Activated naive CD4-positive, alpha-beta T cell treated with Interleukin-2 at 50 U/mL for 16 hours (primary cell): ENCODE data around the gene FAM168A.
"Not testable (repeated sequence)": the region's sequence is repeated elsewhere in the genome, so short reads cannot be mapped to it uniquely, and the experiment has no call there.

ENCODE experiments used
- DNase-seq: peaks from one replicate; pipeline ENCODE4 v3.0.0-alpha.2; 2020

The FAM168A gene

DNA sequence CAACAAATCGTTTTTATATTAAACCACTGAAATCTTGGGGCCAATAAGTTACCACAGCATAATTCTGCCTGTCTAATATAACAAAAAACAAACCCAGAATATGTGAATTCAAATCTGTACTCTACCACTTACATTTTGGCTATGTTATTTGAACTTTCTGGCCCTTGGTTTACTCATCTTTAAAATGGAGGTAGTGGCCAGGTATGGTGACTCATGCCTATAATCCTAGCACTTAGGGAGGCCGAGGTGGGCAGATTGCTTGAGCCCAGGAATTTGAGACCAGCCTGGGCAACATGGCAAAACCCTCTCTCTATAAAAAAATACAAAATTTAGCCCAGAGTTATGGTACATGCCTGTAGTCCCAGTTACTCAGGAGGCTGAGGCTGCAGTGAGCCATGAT, 84.2 kb downstream of the FAM168A start:
- no peak for DNase-seq

DNA sequence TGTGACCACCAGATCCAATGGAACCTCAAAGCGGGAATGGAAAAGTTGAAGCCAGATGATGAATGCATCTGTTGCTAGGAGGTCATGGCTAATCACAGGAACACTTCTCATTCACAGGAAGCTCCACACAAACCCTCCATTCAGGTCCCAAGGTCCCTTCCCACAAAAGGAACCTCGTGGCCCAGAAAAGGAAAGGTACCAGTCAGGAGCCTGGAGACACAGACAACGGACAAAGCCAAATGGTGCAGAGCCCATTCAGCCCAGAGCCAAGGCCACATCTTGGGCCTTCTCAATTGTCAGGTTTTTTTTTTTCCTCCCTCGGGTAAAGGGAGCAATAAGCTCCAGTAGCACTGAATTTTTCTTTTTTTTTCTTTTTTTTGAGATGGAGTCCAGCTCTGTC, 87.0 kb downstream of the FAM168A start:
- DNase-seq, result no peak

DNA sequence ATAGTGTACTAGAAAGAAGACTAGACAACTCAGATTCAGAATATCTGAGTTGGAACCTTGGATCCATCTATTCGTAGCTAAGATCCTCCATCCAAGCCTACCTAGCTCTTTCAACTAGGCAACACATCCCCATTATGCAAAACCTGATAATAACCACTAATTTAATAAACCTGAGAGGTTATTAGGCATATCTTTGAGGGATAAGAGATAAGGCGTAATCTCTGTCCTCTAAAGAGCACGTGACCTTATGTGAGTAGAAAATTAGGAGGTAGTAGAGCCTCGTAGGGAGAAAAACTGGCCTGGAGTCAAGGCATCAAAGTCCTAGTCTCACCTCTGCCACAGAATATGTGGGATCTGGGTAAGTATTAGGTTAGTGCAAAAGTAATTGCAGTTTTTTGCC, 87.8 kb downstream of the FAM168A start:
- DNase-seq, result no peak

DNA sequence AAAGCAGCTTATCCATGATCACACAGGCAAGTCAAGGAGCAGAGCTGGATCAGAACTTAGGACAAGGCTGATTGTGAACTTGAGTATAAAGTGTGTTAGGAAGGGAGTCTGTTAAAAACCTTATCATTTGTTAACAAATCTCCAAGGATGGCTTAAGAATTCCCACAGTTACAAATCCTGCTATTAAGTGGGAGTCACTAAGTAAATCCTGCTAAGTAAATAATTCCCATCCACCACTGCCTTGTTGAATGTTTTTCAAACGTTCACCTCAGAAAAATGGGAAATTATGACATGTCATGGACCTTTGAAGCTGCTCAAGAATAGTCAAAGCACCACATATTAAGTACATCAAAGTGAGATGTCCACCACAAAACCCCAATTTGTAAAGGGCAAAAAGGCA, 88.7 kb downstream of the FAM168A start:
- no peak for DNase-seq

DNA sequence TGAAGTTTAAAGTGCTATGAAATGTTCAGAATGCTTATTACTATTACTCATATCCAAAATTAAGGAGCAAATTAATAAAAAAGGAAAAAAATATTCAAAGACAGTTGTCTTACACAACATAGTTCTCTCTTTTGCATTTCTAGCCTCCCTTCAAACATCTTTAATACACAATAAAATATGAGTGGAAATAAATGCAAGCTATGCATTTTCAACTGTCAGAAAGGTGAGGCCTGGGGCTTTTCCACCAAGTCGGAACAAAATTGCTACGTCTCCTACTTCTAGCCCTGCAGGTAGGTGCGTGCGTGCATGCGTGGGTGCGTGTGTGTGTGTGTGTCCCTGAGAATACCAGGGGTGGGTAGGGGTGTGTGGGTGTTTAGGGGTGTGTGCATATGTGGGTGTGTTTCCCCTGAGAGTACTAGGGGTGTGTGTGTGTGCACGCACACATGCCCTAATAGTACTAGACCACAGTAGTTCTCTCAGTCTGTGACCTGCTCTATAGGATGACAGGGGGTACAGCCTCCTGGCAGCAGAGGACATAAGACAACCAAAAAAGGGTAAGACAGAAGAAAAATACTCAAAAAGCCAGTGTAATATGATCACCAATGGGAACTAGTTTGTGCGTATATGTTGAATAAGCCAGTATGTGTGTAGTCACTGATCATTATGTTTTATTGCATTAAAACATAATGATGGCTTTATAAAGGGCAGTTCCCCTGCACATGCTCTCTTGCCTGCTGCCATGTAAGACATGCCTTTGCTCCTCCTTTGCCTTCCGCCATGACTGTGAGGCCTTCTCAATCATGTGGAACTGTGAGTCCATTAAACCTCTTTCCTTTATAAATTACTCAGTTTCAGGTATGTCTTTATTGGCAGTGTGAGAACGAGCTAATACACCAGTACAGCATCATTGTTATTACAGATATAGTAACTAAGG, 89.4 kb downstream of the FAM168A start:
- no peak for DNase-seq

DNA sequence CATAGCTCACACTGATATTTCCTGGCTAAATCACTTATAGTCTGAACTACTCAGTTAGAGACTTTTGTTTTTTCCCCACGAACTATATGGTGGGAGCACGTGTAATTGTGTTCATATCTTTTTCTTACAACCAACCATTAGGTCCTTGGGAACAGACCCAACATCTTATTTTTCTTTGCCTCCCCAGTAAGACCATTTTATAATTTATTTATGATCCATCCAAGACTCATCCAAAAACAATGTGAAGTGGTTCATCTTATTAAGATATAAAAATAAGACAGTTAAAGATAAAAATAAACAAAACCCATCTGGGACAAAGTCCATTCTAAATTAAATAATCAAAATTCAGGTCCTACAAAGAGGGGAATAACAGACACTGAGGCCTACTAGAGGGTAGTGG, 90.8 kb downstream of the FAM168A start:
- DNase-seq, result no peak

DNA sequence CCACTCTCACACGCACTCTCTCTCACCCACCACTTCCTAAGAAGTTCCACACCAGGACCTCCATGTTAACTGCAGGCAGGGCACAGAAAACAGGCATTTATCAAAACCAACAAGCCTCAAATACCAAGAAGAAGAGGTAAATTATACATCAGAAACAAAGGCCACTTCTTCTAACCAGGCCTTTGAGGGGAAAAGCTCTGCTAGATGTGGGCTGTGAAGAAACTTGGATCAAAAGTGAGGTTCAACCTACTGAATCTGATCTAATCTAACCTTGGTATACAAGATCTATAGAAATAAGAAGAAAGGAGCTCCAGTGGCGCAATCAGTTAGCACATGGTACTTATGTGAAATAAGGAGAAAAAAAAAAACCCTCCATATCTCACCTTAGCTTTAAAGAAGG, 91.9 kb downstream of the FAM168A start:
- DNase-seq, result no peak

DNA sequence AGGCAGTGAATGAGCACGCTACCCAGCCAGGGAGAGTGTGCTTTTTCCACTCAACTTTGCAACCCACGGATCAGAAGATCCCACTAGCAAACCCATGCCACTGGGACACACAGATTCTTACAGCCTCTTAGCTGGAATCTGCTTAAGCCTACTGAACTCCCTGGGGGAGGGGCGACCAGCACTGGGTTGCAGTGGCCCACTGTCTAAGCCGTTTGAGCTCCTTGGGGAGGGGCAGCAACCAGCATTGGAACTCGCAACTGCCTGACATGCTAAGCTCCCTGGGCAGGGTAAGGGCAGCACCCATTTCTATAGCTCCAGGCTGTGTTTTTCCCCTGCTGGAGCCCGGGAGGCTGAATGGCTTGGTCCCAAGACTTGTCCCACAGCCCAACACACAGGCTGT, 99.6 kb downstream of the FAM168A start:
- no peak for DNase-seq

DNA sequence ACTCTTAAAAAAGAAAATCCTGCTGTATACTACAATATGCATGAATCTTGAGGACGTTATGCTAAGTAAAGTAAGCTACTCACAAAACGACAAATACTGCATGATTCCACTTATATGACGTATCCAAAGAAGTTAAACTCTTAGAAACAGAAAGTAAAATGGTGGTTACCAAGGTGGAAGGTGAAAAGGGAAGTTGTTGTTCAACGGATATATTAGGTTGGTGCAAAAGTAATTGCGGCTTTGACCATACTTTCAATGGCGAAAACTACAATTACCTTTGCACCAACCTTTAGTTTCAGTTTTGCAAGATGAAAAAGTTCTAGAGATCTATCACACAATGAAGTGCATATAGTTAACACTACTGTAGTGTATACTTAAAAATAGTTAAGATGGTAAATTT, 101.8 kb downstream of the FAM168A start:
- no peak for DNase-seq

DNA sequence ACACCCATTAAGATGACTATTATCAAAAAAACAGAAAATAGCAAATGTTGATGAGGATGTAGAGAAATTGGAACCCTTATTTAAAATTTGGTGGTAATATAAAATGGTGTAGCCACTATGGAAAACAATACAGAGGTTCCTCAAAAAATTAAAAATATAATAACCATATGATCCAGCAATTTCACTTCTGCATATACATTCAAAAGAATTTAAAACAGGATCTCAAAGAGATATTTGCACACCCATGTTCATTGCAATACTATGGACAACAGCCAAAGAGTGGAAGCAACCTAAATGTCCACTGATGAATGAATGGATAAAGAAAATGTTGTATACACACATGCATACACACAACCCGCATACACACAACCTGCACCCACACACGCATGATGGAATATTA, 102.2 kb downstream of the FAM168A start:
- no peak for DNase-seq

DNA sequence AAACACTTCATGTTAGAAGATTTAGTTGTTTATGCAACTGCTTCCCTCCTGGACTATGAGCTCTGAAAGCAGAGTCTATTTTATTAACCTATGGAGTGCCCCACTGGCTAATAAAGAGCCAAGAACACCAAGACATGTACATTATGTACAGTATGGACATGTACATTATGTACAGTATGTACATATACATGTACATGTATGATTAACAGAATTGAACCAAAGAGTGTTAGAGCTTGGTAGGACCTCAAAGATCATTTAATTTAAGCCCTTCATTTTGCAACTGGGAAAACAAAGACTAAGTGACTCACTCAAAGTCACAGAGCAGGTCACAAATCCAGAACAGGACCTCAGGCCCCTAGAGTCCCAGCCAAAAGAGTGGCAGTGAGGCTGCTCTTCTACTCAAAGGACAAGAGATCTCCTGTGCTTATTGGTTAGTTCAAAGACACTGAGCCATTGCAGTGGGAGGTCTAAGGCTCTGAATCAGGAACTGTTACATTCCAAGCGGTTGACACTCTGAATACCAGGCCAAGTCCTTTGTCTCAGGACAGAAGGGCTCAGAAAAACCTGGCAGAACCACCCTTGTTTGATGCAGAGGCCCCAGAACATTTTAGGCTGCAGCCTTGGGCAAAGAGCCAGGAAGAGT, 103.8 kb downstream of the FAM168A start:
- no peak for DNase-seq

DNA sequence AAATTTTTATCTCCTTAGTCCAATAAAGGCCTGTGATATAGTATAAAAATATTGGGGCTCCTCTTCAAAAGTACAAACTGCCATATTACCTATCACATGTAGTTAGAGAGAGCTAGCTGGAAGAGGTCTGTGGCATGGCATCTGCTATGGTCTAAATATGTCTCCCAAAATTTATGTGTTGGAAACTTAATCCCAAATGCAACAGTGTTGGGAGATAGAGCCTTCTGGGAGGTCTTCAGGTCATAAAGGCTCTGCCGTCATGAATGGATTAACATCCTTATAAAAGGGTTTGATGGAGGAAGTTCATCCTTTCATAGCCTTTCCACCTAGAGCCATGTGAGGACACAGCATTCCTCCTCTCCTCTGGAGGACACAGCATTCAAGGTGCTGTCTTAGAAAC, 116.3 kb downstream of the FAM168A start:
- no peak for DNase-seq

DNA sequence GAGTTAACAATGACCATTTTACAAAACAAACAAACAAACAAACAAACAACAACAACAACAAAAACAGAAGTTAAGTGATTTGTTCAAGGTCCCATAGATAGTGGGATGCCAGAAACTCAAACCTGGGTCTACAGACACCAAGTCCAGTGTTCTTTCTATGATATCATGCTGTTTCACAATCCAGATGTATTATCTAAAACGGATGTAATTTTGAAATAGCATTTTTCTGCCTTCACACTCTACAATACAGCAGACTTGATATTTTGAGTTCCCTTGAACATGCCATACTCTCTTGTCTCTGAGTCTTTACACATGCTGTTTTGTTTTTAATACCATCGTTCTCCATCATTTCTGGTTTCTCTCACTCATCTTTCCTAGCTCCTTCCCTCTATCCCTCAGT, 117.2 kb downstream of the FAM168A start:
- DNase-seq, result no peak

DNA sequence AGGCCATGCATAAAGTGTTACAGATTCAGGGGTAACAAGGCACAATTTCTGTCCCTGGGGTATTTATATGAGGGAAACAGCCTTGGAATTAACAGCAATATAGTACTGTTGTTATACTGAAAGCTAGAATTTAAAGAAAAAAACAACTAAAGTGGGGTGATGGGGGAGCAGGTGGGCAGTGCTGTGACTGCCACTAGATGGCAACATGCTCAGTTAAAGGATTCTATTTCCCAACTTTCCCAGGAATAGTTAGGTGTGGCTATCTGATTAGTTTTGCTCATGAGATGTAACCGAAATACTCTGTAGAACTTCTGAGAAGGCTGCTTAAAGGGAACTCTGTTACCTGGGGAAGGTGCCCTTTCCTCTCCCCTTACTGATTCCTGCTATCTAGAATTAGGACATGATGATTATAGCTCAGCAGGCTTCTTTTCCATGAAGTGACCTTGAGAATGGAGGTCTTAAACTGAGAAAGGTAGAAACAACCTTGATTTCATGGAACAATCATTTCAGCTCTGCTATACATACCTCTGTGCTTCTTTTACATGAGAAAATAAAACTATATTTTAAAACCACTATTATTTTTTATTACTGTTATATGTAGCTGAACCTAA, 119.1 kb downstream of the FAM168A start:
- no peak for DNase-seq

DNA sequence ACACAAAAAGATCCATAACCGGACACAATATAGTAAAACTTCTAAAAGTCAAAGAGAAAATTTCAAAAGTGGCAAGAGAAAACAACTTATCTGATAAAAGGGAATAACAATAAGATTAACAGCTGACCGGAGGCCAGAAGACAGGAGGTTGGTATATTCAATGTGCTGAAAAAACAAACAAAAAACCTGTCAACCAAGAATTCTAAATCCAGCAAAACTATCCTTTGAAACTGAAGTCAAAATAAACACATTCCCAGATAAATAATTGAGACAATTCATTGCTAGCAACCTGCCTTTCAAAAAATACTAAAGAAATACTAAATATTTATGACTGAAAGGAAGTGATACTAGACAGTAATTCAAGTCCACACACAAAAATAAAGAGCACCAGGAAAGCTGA, 120.4 kb downstream of the FAM168A start:
- DNase-seq, result no peak

DNA sequence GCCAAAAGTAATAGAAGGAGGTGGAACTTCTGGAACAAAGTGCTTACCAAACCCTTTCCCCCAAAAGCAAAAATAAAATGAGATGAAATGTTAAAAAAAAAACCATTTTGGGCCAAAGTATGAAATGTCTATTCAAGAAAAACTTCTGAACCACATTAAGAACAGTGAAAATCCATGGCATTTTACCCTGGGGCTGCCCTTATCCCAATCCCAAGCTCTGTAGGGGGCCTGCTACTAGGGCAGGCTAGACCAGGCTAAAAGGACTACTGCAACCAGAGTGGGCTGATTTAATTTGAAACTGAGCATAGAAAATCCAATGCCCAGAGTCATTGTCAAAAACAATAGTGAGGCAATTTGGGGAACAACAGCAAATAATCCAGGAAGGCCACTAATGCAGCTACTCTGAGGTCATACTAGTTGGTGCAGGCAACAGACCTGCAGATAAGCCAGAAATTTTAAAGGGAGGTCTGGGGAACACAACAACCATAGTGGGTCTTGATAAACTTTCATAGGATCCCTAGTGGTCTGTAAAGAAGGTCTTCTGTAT, 122.3 kb downstream of the FAM168A start:
- no peak for DNase-seq

DNA sequence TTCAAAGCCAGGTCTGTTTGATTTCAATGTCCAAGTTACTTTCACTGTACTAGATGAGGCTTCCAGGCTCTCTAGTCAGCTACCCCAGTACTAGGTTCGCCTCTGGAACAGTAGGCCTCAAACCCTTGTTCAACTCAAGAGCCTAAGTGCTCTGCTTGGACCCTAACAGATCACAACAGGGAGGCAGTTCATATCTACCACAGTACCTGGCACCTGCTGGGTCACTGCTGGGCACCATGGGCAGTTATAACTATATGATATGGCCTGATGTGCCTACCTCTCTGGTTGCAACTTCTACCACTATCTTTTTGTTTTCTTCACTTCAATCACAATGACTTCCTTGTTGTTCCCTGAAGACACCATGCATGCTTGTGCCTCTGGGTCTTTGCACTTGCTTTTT, 124.7 kb downstream of the FAM168A start:
- DNase-seq, result no peak

DNA sequence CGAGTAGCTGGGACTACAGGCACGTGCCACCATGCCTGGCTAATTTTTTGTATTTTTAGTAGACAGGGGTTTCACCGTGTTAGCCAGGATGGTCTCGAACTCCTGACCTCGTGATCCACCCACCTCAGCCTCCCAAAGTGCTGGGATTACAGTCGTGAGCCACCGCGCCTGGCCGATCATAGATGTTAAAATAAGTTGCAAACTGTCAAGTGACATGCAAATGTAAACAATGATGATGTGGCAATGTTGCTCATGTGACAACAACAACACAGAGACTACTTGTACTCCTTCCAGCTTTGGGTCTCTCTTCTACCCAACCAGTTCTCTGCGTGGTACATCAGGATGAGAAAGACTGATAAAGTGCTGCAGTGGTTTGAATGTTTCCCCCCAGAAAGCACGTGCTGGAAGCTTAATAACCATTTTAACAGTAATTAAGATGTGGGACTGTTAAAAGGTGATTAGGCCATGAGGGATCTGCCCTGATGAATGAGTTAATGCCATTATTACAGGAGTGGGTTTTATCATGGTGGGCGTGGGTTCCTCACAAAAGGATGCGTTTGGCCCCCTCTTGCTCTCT, 127.8 kb downstream of the FAM168A start:
- not testable (repeated sequence) for DNase-seq

DNA sequence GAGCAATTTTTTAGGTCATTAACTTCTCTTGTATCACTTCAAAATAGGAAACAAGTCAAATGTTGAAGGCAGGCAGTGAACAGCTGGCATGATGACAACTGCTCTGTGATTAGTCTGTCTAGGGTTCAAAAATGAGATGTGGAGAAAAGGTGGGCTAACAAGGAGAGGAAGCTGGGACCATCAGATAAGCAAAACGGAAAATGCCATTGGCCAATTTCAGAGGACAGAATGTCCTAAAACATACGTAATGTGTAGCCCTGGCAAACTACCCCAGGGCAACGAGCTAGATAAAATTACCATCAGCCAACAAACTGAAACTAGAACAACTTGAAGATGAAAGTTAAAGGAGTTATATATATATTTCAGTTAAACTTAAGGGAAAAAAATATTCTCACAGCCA, 128.5 kb downstream of the FAM168A start:
- no peak for DNase-seq

DNA sequence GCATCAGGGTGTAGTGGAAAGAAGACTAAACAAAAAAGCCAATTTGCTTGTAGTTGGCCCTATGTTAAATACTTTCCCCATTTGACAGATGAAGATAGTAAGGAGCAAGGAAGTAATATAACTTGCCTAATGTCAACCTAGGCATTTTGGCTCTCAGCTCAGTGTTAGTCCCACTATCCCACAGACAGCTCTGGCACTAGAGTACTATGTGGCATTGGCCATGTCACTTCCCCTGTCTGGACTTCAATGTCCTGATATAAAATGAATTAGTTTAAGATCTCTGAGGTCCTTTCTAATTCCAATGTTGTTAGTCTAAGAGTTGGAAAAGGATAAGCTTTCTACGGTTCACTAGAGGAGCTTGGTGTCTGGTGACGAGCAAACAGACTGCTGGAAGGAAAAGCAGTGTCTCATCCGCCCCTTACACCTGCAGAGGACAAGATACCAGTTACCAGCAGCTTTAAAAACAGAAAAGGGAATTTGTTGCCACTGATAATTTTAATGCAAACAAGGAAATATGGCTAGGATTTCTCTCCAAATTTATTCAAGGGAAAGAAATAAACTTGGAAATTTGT, 129.2 kb downstream of the FAM168A start:
- DNase-seq, result no peak

DNA sequence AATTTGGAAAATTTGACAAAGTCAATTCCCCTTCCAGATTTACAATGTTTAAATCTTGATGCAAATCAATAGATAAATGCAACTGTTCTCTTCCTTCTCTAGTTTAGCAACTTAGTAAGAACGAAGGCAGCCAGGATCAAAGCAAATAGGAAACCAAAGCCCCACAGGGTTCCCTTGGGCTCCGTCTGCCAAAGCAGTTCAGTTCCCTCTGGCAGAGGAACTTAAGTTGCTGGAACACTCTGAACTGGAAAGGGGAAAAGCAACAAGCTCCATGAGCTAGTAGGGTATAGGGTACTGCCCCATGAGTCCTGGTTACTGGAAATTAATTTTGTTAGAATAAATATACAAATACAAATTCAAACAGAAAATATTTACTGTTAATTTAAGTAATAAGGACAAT, 130.4 kb downstream of the FAM168A start:
- DNase-seq, result no peak

DNA sequence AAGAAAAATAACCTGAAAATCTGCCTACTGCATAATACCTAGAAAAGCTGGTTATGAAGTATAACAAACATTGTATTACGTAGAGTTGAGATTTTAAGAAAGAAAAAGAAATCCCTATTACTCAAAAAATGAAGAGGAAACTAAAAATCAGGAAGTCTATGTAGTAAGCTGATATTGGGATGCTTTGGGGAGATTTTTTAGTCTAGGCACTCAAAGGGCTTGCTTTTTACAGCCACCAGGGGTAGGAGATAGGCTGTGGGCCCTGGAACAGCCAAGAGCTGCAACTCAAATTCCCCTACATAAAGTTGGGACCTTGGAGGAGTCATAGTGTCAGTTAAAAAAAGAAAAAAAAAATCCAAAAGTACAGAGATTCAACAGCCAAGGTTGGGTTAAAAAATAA, 131.3 kb downstream of the FAM168A start:
- no peak for DNase-seq

DNA sequence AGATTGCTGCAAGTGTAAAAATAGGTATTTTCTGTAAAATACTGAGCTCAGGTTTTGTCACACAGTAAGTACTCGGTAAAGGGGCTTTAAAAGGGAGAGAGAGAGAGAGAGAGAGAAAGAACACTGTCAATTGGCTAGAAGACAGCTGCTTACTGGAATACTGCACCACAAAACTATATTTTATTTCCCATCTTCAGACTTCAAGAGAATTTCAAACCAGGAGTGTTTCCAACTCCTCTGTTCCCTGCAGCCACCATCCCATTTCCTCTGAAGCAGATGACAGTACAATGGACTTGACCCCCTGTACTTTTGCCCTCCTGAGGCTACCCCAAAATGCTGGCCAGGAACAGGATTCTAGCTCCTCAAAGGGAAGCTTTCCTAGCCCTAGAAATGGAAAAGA, 132.0 kb downstream of the FAM168A start:
- DNase-seq, result no peak
